Mucosa of descending colon (tissue), 3 donors: ENCODE results near the gene LSM5. TPM values are rescaled to one million over a fixed set of nuclear protein-coding genes. Genes with fewer than 3 reads are reported as not detected.

ENCODE experiments used
- ATAC-seq: fragments of 200-7000 bp; cut with Tn5 transposase; one replicate; pipeline ENCODE4 v1.9.1; 2020; ENCODE audit warnings: mild to moderate bottlenecking, moderate library complexity
- DNase-seq, 3 donors: peaks; one replicate each; pipeline ENCODE4 v3.0.0-alpha.2; 2020
- H3K36me3 ChIP-seq: fragments of 200-600 bp; one replicate; pipeline ENCODE4 v1.8.0; 2021; ENCODE audit warnings: low read depth, mild to moderate bottlenecking
- H3K4me1 ChIP-seq: fragments of 200-600 bp; one replicate; pipeline ENCODE4 v1.8.0; 2021; ENCODE audit warnings: low read depth, mild to moderate bottlenecking
- H3K4me3 ChIP-seq: fragments of 200-600 bp; one replicate; pipeline ENCODE4 v1.8.0; 2021; ENCODE audit warnings: mild to moderate bottlenecking
- H3K9me3 ChIP-seq: fragments of 200-600 bp; one replicate; pipeline ENCODE4 v1.8.0; 2021; ENCODE audit warnings: mild to moderate bottlenecking
- CTCF ChIP-seq: fragments of 200-600 bp; IDR thresholded peaks from one replicate; pipeline ENCODE4 v1.8.0; 2022; ENCODE audit warnings: antibody characterized with exemption, mild to moderate bottlenecking
- intact Hi-C, 2 donors: fragments of 100-400 bp; cut with DNase I in 1 of 2; cut with micrococcal nuclease in 1 of 2; formaldehyde crosslinking; loops; one replicate each; pipeline versions ENCODE4 v1.11.0 to v1.11.1; 2022; cut with DNase I, micrococcal nuclease
- total RNA-seq, 3 donors: library from RNA; stranded (reverse); fragmentation: NEBNext Ultra II Directional in 2 of 3; extraction: Animal tissue kit (Norgen Biotek cat#: 25700) in 2 of 3; gene quantifications; one replicate each; pipeline versions ENCODE4 v1.2.1 to v1.2.4, GENCODE V29; 2021 to 2023
- donor health status: DM: no; HTN: no; CAD: no; lungs with moderate emphysema.
- donor health status: DM: no; HTN: no; CAD: no.
- donor health status: DM: no; HTN: yes; CAD: no.

Gene LSM5
- total RNA-seq, 3 donors from 2014 or later = 27.2 to 44.0 (median 30.2) TPM

- no peaks in the 10 kb centered on the region for H3K9me3 ChIP-seq
- peak overlapping the region; percentile 84 for H3K4me3 ChIP-seq
- intact Hi-C loops = no loop called here
- ATAC-seq = no peak
- TF ChIP-seq CTCF = no peak
- peak in 1 of 3 donors; percentile 15 for DNase-seq
- peaks cover 24% of the 10 kb centered on the region for H3K4me1 ChIP-seq
- no peaks in the 10 kb centered on the region for H3K36me3 ChIP-seq
Measured at GRCh38 chr7:32496052-32496813, 6.1 kb upstream of the LSM5 start.

GRCh38 chr7:32495298-32496051, 5.3 kb upstream of the LSM5 start, which contains the start of gene AVL9:
TSS of gene AVL9 (plus strand) at chr7:32495489. CDS start at chr7:32495710, 221 bp downstream.
- Histone ChIP-seq H3K4me1 (peaks cover 18% of the 10 kb centered on the region), H3K9me3 (no peaks in the 10 kb centered on the region), H3K36me3 (no peaks in the 10 kb centered on the region), H3K4me3 (peak within 1 kb of the TSS; percentile 84)
- no peak for TF ChIP-seq CTCF
- intact Hi-C loops = no loop called here
- ATAC-seq (peak; percentile 96), DNase-seq (peak; percentile 98 to 100 (median 100))

- H3K4me1 ChIP-seq = peaks cover 15% of the 10 kb centered on the region
Measured at GRCh38 chr7:32494946-32495297, 4.7 kb upstream of the LSM5 start.

GRCh38 chr7:32489788-32490126, 423 bp downstream of the LSM5 start:
- intact Hi-C loops = no loop called here
- Histone ChIP-seq H3K9me3 (no peaks in the 10 kb centered on the region), H3K4me1 (peaks cover 14% of the 10 kb centered on the region), H3K36me3 (no peaks in the 10 kb centered on the region), H3K4me3 (peak overlapping the region; percentile 51)
- ATAC-seq = no peak
- TF ChIP-seq CTCF = no peak
- DNase-seq = no peak

More at GRCh38 chr7:32494946-32495297, 4.7 kb upstream of the LSM5 start:
- no peak for TF ChIP-seq CTCF
- peak; percentile 1 for ATAC-seq
- H3K9me3 ChIP-seq = no peaks in the 10 kb centered on the region
- peak overlapping the region; percentile 10 for H3K4me3 ChIP-seq
- no peak for DNase-seq
- no peaks in the 10 kb centered on the region for H3K36me3 ChIP-seq
- intact Hi-C loops = no loop called here

GRCh38 chr7:32481921-32482320, 8.3 kb downstream of the LSM5 start:
- intact Hi-C loops = no loop called here
- no peak for TF ChIP-seq CTCF
- no peaks in the 10 kb centered on the region for H3K4me1 ChIP-seq
- H3K9me3 ChIP-seq = no peaks in the 10 kb centered on the region
- H3K4me3 ChIP-seq = no peak overlapping the region
- peak; percentile 54 for ATAC-seq
- peak in 1 of 3 donors; percentile 9 for DNase-seq
- H3K36me3 ChIP-seq = no peaks in the 10 kb centered on the region
